GM18508 (cell line): Measurements from ENCODE around the gene IKZF1.

Source experiments
- ATAC-seq: cut with Tn5 transposase; IDR thresholded peaks from one replicate; pipeline ENCODE4 v1.9.1; 2021; ENCODE audit warnings: moderate number of reproducible peaks; ENCODE audit not compliant: insufficient read depth, unreplicated experiment

The IKZF1 gene

DNA sequence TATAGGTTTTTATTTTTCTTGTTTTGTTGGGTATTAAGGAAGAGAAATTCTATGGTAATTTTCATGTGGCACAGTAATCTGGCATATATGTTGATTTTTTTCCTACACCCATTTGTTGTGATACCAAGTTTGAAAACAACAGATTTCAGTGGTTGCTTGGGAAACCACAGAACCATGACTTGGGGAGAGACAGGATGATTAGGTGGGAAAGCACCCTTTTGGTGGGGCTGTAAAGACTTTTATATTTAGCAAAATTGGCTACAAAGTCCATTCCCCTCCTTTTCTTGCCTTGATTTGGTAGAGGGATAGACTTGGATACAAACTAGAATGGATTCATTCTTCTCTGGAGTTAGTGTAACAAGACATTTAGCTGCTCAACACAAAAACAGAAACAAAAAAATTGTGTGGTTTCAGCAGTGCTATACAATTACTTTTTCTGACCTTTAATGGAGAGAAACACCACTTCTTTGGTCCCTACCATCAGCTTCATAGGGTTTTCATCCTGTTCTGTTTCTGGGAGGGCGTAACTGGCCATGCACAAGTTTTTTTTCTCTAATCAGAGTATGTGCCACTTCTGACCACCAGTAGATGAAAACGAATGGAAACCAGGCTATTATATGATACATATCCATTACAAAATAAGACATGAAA lies 92.9 kb downstream of the IKZF1 start:
- peak; percentile 59 for ATAC-seq

DNA sequence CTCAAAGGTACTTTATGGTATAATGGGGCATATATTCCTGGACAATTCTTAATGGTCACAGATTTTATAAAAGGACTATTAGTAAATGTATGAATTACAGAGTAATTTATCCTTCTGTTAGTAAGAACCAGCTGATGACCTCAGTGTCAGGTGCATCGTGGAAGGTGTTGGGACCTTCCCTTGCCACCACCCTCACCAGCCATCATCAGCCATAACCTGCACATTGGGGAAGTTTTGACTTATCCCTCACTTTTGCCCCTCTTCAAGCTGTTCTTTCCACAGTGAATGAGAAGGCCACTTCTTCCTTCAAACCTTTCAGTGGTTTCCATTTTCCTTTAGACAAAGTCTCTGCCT lies 93.4 kb downstream of the IKZF1 start:
- no peak for ATAC-seq

DNA sequence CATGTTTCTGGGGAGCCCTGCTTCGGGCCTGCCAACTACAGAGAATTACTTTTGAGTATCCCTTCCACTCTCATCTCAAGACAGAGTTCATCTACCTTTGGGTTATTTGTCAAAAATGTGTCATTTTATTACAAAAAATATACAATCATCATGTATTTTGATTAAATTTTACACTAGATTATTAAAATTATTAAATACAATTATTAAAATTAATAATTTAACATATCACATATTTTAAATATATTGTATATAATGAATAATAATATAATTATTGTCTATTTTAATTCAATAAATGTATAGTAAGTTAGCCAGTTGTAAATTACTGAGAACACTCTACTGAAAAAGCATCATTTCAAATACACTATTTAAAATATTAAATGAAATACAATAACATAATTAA lies 94.7 kb downstream of the IKZF1 start:
- ATAC-seq = no peak

DNA sequence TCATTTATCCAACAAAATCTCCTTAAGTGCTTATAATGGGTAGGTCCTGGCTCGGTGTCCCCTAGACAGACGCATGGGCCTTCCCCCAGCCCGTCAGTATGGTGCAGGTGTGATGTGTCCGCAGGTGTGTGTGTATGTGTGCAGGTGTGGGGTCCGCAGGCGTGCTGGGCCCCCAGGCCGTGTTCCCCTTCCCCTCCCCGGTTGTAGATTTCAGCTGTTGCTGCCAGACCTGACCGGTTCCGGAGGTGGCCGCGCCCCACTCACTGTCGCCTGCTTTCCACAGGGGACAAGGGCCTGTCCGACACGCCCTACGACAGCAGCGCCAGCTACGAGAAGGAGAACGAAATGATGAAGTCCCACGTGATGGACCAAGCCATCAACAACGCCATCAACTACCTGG lies 95.1 kb downstream of the IKZF1 start:
- no peak for ATAC-seq

DNA sequence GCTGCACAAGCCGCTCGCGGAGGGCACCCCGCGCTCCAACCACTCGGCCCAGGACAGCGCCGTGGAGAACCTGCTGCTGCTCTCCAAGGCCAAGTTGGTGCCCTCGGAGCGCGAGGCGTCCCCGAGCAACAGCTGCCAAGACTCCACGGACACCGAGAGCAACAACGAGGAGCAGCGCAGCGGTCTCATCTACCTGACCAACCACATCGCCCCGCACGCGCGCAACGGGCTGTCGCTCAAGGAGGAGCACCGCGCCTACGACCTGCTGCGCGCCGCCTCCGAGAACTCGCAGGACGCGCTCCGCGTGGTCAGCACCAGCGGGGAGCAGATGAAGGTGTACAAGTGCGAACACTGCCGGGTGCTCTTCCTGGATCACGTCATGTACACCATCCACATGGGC lies 95.6 kb downstream of the IKZF1 start:
- ATAC-seq = no peak

DNA sequence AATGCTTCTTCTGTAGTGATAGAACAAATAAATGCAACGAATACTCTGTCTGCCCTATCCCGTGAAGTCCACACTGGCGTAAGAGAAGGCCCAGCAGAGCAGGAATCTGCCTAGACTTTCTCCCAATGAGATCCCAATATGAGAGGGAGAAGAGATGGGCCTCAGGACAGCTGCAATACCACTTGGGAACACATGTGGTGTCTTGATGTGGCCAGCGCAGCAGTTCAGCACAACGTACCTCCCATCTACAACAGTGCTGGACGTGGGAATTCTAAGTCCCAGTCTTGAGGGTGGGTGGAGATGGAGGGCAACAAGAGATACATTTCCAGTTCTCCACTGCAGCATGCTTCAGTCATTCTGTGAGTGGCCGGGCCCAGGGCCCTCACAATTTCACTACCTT lies 99.9 kb downstream of the IKZF1 start:
- ATAC-seq = no peak

DNA sequence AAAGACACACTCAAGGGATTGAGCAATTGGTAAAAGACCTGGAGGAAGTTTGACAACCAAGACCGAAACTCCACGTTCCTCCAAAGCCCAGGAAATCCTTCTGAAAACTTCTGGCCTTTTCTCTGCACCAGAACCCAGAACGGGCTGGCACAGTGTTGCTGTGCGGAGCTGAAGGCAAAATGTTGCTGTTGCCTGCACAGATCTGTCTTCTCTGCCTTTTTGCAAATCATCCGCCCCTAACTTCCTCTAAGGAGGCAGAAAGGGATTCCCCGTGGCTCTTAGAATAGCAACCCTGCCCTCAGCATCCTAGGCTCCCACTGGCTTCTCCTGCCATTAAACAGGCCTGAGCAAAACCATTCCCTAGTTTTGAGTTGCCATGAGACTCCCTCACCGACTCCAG lies 100.7 kb downstream of the IKZF1 start:
- no peak for ATAC-seq

DNA sequence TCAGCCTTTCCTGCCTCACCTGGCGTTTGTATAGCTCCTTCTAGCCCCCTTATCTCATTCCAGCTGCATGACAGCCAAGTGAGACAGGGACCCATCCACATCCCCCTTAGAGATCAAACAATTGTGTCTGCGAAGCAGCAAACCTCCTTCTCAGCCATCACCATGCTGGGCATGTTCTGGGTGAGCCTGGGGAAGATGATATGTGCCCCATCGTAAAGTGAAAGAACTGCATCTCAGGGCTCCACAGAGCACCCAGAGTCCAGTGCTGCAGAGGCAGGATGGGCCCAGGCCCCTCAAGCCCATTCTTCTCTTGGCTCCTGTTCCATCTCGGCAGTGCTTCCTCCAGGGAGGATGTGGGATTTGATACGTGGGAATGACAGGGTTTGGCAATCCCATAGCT lies 102.4 kb downstream of the IKZF1 start:
- ATAC-seq = no peak

DNA sequence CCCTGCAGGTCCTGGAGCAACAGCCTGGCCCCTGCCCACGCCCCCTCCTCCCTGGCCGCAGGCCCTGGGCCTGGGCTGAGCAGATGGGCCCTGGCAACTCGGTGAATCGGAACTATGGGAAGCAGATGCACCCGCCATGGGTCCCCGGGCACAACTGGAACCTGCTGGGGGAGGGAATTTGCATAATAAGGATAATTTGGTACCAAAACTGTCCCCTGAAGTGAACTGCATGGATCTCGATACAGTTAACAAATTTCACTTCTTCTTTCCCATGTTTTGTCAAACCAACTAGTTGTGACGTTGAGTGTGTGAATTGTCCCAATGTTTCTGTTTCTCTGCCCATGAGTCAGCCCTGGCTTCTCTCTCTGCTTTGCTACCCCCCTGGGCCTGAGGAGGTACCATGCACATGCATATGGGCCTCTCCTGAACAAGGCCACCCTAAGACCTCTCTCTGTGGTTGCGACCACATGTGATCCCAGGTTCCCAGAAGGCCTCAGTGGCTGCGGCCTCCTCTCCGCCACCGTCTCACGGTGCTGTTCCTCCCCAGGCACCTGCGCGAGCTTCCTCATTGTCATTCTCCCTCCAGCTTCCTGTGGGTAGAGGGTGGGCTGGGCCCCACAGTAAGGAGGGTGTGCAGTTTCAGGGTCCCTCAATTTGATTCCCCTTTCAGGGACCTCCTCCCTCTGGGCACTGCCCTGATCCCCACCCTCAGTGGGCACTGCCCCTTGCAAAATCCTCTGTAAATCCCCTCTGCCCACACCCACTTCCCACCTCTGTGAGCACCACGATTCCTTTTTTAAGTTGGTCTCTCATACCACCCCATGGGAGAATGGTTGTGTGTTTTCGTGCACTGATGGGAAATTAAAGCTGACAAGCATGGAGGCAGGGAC lies 105.6 kb downstream of the IKZF1 start:
- ATAC-seq = peak; percentile 54

DNA sequence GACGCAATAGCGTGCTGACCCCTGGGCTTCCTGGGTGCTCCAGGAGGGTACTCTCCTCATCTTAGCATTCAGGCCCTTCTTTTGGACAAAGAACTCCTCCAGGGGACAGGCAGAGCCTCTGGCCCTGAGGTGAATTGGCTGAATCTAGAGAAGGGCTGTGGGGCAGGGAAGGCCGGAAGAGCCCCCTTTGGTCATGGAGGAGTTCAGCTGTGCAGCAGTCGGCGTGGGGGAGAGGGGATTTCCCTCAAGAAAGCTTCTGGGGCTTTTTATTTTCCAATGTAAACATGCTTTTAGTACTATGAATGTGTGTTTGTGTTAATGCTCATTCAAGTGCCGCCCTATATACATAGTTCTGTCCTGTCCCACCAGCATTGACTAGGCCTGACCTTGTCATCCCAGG lies 106.8 kb downstream of the IKZF1 start:
- ATAC-seq = no peak

DNA sequence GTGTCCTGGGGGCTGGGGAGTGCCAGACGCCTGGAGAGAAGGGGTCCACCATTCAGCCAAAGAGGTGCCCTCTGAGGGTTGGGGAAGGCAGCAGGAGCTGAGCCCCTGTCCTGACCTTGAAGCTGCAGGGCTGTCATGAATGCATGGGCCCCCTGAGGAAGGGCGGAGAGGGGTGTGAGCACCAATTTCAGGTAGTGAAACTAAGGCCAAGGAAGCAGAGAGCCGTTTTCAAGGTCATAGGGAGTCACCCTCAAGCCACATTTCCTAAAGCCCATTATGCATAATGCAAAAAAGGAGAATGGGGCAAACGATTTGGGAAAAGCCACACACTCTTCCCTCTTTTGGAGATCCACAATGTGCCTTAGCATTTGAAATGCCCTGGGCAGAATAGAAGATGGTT lies 108.5 kb downstream of the IKZF1 start:
- ATAC-seq = no peak

DNA sequence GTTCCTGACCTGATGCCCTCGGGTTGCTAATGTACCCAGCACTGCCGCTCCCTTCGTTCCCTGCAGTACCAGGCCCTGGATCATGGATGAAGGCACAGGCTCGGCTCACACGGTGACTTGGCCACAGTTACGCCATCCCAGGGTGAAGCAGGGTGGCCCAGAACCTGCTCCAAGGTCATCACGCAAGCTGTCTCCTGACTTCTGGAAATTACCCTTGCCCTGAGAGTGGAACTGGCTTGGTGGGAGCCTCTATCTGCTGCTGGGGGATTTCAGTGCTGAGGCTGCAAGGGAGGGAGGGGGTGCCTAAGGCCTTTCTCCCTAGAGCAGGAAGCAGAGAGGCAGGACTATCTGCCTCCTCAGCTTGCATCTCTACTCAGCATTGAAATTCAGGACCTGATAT lies 109.0 kb downstream of the IKZF1 start:
- no peak for ATAC-seq

DNA sequence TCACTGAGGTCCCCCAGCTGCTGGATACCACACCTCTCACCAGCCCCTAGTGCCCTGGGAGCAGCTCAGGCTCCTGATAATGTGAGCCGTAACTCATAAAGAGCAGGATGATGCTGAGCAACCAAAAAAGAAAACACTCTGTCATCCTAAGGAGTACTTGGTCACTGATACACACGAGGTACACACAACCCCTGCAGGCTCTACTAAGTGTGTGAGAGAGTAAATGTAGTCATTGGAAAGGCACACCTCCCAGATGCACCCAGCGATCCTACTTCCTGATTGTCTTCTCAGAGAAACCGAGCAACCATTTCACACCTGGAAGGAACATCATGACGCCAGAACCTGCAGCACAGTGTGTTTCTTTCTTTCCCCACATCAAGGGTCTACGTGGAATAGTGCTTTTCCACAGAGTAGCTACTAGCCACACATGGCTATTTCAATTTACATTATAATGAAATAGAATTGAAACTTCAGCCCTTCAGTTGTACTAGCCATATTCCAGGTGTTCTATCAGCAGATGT lies 111.4 kb downstream of the IKZF1 start:
- no peak for ATAC-seq

DNA sequence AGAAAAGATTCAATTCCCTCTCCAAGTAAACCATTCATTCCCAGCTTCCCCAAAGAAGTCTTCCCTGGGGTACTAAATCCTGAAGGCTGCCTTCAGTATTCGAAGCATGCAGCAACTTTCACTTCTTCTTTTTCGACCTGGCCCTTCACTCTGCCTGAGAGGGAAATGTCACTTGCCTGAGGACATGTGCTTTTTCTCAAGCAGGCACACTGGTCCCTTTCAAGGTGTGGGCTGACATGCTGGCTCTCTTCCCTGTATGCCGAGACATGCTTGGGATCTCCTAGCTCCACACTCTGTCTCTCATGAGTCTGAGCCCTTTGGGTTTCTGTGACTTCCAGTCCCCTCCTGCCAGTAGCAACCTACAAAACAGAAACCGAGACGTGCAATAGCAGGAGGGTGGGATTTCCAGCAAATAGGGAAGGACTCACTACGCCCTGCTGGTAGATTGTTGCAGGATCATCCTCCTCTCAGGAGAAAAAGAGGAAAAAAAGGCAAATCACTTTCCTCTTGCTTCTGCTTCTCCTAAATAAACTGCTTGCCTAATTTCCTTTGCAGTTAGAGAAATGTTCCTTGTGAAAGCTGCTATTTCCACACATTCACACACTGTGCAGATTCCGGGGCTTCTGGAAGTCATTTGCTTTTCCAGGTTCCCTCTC lies 112.1 kb downstream of the IKZF1 start:
- peak; percentile 59 for ATAC-seq

DNA sequence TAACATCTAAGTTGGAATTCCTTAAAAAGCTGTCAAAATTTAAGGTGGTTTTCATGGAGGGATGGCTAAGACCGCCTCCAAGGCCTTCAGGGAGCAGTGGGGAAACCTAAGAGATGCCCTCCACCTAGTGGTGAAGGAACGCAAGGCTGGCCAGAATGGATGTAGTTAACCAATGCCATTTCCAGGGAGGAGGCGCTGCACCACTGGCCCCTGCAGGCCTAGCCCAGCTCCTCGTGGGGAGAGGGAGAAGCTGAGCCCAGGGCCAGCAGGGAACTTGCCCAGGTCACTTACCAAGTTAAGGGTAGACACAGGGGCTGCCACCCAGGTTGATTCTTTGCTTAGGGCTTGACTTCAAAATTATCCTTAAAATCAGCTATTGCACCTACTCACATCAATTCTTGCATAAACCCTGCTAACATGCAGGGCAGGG lies 113.6 kb downstream of the IKZF1 start:
- ATAC-seq = peak; percentile 77

DNA sequence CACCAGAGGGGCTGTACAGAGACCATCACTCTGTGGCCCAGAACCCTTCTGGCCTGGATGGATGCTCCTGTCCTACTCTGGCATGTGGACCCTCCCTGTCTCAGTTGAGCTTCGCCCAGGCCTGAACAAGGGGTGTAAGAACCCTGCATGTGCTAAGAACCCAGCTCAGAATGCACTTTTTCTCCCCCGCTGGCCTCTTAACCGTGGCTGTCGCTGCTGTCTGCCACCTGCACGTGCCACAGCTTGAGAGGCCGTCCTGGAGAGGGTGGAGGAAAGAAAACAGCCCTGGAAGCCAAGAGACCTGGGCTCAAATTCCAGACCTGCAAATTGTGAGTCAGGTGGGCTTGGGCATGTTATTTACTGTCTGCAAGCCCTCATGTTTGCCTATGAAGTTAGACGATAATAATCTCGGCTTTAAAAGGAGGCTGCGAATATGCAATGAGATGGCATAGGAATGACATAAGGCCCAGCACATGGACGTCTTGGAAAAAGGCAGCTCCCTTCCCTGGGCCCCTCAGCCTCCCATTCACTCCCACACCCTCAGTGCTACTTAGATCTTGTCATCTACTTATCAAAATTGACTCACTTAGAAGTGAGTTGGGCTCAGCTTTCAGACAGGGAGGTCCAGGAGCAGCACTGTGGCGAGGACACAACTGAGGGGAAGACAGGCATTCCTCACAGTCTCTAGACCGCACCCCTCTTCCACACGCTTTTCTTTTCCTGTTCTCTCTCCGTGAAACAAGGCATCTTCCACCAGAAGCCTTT lies 114.2 kb downstream of the IKZF1 start:
- no peak for ATAC-seq

DNA sequence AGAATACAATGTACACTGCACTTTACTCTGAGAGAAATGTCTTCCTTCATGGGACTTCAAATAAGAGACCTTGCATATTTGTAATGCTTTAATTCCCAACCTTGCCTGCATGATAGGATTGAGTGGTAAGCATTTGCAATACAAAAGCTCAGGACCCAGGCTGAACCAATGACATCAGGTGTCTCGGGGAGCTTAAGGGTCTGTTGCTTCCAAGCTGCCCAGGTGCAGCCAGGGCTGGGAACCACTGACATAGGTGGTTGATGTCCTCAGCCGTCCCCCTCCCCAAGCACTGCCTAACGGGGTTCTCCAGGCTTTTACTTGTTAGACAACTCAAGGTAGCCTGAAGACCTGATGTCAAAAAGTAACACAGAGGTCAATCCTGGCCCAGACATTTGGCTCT lies 116.5 kb downstream of the IKZF1 start:
- no peak for ATAC-seq

DNA sequence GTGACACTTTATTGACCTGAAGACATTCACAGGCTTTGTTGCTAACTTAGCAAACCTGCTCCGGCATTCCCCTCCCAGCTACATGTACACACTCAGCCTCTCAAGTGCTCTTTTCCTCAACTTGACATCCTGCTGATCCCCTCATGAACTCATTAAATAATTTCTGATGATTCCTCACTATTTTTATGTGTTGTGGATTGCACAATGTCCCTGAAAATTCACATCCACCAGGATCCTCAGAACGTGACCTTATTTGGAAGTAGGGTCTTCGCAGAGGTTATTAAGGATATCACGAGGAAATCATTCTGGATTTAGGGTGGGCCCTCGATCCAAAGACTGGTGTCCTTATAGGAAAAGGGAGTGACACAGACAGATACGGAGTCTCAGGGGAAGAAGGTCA lies 118.3 kb downstream of the IKZF1 start:
- ATAC-seq = no peak

DNA sequence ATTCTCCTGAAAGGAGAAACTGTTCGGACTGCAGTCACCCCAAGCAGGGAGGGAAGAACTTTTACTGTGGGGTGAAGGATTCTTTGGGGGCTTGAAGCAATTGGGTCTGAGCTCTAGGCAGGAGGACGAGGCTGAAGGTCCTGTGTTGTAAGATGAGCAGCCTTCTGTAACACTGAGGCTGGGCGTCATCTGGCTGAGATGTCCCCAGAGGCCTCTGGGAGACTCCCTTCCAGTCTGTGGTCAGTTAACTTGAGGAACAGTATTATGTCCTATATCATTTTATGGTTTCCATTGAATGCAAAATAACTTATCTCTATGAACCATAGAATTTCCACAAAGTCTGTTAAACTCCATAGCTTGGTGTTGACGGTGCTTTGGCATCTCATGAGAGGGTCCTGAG lies 119.3 kb downstream of the IKZF1 start:
- no peak for ATAC-seq

DNA sequence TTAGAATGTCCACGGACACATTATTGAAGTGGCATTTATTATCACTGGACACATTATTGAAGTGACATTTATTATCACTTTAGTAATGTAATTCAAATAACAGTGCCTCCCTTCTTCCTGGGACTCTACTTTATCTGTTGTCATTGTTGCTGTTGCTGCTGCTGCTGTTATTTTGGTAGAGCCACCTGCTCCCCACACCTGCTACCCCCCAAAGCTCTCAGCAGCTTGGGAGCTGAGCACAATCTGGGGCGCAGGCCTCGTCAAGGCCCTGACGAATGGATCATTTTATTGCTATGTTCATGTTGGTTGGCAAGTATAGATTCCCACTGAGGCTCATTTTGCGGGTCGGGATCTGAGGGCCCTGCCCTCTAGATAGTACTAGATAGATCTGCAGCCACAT lies 120.8 kb downstream of the IKZF1 start:
- no peak for ATAC-seq
